ENCODE results near the gene DZIP3.
"Not testable (repeated sequence)": the region's sequence is repeated elsewhere in the genome, so short reads cannot be mapped to it uniquely, and the experiment has no call there.

Gene DZIP3

DNA sequence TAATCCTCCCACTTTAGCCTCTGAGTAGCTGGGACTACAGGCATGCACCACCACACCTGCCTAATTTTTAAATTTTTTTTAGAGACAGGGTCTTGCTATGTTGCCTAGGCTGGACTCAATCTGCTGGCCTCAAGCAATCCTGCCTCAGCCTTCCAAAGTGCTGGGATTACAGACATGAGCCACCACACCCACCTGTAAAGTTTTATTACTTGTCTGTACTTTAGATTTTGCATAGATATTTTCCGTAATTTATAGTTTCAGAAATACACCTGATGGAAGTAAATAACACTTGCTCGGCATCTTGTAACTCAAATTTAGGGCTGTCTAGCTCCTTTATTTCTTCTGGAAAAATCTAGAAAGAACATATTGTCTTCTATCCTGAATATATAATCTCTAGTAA lies 5.8 kb downstream of the DZIP3 start:
- in situ Hi-C loops (cut with MboI; ENCODE audit: low sequenced_read_pairs), result no loop called here

DNA sequence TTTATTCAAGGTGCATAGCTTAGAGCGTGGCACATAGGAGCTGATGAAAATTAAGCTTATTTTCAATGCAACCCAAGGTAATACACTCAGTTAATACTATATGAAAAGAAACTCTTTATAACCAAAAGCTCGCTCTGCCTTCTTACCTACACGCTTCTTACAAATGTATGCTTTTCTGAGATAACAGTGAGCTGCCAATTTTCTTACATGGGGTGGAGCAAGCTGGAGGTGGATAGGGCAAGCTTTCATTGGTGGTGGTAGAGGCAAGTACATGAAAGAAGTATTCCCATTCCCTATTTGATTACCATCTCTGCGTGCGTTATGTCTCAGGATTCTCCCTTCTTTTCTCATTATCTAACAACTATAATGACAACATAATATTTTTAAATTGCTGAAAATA lies 8.9 kb downstream of the DZIP3 start:
- in situ Hi-C loops (cut with MboI; ENCODE audit: low sequenced_read_pairs), result no loop called here

GRCh38 chr3:108599677-108600409 lies 10.3 kb downstream of the DZIP3 start:
- in situ Hi-C loops (cut with MboI; ENCODE audit: low sequenced_read_pairs), result no loop called here

GRCh38 chr3:108602249-108602934 lies 12.9 kb downstream of the DZIP3 start:
- in situ Hi-C loops (cut with MboI; ENCODE audit: low sequenced_read_pairs), result no loop called here

GRCh38 chr3:108602935-108603294 lies 13.4 kb downstream of the DZIP3 start:
- in situ Hi-C loops (cut with MboI; ENCODE audit: low sequenced_read_pairs), result no loop called here

GRCh38 chr3:108603691-108604090 lies 14.2 kb downstream of the DZIP3 start:
- in situ Hi-C loops (cut with MboI; ENCODE audit: low sequenced_read_pairs), result no loop called here

- in situ Hi-C loops (cut with MboI; ENCODE audit: low sequenced_read_pairs), result no loop called here
Observed at GRCh38 chr3:108605028-108605427, 15.5 kb downstream of the DZIP3 start.

DNA sequence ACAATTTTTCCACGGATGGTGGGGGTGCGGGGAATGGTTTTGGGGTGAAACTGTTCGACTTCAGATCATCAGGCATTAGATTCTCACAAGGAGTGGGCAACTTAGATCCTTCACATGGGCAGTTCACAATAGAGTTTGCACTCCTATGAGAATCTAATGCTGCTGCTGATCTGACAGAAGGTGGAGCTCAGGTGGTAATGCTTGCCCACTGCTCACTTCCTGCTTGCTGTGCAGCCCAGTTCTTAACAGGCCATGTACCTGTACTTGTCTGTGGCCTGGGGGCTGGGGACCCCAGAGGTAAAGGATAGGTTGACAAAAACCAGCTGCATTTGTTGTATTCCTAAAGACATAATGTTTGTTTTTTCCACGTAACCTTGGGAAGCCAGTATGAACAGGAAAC lies 16.0 kb downstream of the DZIP3 start:
- in situ Hi-C loops (cut with MboI; ENCODE audit: low sequenced_read_pairs), result no loop called here

- in situ Hi-C loops (cut with MboI; ENCODE audit: low sequenced_read_pairs), result no loop called here
Observed at GRCh38 chr3:108608750-108609149, 19.2 kb downstream of the DZIP3 start.

DNA sequence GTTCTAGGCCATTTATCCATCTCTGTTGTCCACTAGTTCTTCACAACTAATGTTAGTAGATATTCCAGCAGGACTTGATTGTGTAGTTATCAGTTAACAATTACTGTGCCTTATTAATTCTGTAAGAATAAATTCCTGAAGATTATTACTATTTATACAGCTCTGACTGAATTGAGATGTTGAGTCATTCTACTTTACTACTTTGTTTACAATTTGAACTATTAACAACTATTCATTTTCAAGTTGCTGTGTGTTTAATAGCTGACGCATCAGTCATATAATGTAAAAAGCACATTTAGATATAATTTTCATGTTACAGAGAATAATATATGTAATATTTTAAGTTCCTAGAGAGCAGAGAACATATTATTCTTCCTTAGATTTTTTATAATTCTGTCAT lies 21.1 kb downstream of the DZIP3 start:
- in situ Hi-C loops (cut with MboI; ENCODE audit: low sequenced_read_pairs), result no loop called here

DNA sequence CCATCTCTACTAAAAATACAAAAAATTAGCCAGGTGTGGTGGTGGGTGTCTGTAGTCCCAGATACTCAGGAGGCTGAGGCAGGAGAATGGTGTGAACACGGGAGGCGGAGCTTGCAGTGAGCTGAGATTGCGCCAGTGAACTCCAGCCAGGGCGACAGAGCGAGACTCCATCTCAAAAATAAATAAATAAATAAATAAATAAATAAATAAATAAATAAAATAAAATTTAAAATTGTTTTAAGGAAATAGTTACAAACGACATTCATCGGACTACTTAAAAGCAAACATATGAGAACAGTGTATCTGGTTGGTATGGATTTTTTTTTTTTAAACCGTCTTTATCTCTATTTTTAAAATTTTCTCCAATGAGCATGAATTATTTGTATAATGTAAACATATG lies 26.6 kb downstream of the DZIP3 start:
- in situ Hi-C loops (cut with MboI; ENCODE audit: low sequenced_read_pairs), result not testable (repeated sequence)

- in situ Hi-C loops (cut with MboI; ENCODE audit: low sequenced_read_pairs), result no loop called here
Observed at GRCh38 chr3:108620250-108620649, 30.7 kb downstream of the DZIP3 start.

GRCh38 chr3:108623504-108623903 lies 34.0 kb downstream of the DZIP3 start:
- in situ Hi-C loops (cut with MboI; ENCODE audit: low sequenced_read_pairs), result no loop called here

DNA sequence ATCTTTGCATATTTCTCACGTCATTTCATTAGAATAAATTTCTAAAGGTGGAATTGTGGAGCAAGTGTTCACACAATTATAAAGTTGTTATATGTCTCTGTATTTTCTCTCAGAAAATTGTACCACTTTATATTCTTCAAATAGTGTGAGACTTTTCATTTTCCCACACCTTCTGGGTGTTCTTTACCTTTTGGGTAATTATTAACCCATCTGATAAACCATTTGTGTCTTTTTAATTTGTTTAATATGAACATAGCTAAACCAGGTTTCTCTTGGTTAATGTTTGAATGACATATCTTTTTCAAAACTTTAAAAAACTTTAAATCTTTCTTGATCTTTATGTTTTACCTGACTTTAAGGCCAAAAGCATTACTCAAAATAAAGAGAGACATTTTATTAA lies 40.5 kb downstream of the DZIP3 start:
- in situ Hi-C loops (cut with MboI; ENCODE audit: low sequenced_read_pairs), result no loop called here

- in situ Hi-C loops (cut with MboI; ENCODE audit: low sequenced_read_pairs), result no loop called here
Observed at GRCh38 chr3:108642526-108642925, 53.0 kb downstream of the DZIP3 start.

- in situ Hi-C loops (cut with MboI; ENCODE audit: low sequenced_read_pairs), result no loop called here
Observed at GRCh38 chr3:108645364-108645763, 55.8 kb downstream of the DZIP3 start.

DNA sequence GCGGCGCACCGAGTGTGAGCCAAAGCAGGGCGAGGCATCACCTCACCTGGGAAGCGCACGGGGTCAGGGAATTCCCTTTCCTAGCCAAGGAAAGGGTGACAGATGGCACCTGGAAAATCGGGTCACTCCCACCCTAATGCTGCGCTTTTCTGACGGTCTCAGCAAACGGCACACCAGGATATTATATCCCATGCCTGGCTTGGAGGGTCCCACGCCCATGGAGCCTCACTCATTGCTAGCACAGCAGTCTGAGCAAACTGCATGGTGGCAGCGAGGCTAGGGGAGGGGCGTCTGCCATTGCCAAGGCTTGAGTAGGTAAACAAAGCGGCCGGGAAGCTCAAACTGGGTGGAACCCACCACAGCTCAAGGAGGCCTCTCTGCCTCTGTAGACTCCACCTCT lies 66.1 kb downstream of the DZIP3 start:
- in situ Hi-C loops (cut with MboI; ENCODE audit: low sequenced_read_pairs), result not testable (repeated sequence)

GRCh38 chr3:108661699-108662098 lies 72.2 kb downstream of the DZIP3 start:
- in situ Hi-C loops (cut with MboI; ENCODE audit: low sequenced_read_pairs), result no loop called here

GRCh38 chr3:108662142-108662738 lies 72.7 kb downstream of the DZIP3 start:
- in situ Hi-C loops (cut with MboI; ENCODE audit: low sequenced_read_pairs), result no loop called here

- in situ Hi-C loops (cut with MboI; ENCODE audit: low sequenced_read_pairs), result no loop called here
Observed at GRCh38 chr3:108664266-108664665, 74.7 kb downstream of the DZIP3 start.

DNA sequence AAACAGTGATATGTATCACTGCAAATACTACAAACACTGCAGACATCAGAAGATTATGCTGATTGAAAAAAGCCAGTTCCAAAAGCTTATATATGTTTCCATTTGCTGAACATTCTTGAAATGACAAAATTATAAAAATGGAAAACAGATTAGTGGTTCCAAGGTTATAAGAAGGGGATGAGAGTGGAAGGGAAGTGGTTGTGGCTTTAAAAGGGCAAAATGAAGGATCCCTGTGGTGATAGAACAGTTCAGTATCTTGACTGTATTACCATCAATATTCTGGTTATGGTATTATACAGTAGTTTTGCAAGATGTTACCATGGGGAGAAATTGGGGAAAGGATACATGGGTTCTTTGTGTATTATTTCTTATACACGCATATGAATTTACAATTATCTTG lies 77.8 kb downstream of the DZIP3 start:
- in situ Hi-C loops (cut with MboI; ENCODE audit: low sequenced_read_pairs), result no loop called here

DNA sequence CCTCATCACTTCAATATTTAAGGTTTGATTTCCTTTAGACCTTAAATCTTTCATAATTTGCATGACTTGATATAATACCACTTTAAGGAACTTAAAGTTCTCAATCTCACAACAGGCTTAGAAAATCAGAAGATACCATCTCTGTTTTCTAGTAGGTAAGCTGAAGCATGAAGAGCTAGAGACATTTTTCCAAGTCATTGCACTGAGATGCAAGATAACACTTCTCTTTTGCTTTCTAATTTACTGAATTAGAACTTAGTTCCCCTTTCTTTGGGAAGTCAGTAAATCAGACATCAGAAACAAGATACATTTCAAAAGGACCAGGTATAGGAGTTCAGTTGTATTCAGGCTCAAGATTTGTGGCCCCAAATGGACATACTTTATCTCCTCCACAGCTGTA lies 79.7 kb downstream of the DZIP3 start:
- in situ Hi-C loops (cut with MboI; ENCODE audit: low sequenced_read_pairs), result no loop called here

Data from HL-60/S4 treated with retinoic acid at 250 ng/mL for 4 days and 3 days (cell line).